ENCODE data around the gene MYO1F. TPM values are rescaled to one million over a fixed set of nuclear protein-coding genes. Genes with fewer than 3 reads are reported as not detected.

The MYO1F gene
- polyA plus RNA-seq, 3 donors, result 121 to 707 (median 197) TPM

- Histone ChIP-seq H3K9ac (ENCODE audit: insufficient read depth, low read length, poor library complexity, severe bottlenecking) (peak overlapping the region; percentile 92), H3K9me3 (replicated peaks in 1 of 2; ENCODE audit: control insufficient read depth in 1 of 2, insufficient read depth in 1 of 2, low read length in 2 of 2) (no peaks in the 10 kb centered on the region), H4K20me1 (ENCODE audit: insufficient read depth, low read length) (peaks cover 78% of the 10 kb centered on the region), H3K4me1 (ENCODE audit: control insufficient read depth in 1 of 2, insufficient read depth in 2 of 2, low read length in 2 of 2) (peaks cover 63 to 70% of the 10 kb centered on the region in 2 donors), H3K4me2 (replicated peaks; ENCODE audit: extremely low read depth, low read length, poor library complexity, severe bottlenecking) (peak overlapping the region; percentile 99), H2AFZ (ENCODE audit: insufficient read depth, low read depth, low read length, poor library complexity, severe bottlenecking) (no peak overlapping the region), H3K36me3 (replicated peaks in 1 of 2; ENCODE audit: control insufficient read depth in 1 of 2, insufficient read depth in 2 of 2, low read length in 2 of 2) (peaks cover 4 to 7% of the 10 kb centered on the region in 2 donors), H3K27ac (ENCODE audit: low read depth in 1 of 2, low read length in 2 of 2) (peak overlapping the region; percentile 85 to 92), H3K79me2 (ENCODE audit: insufficient read depth, low read length) (peaks cover 79% of the 10 kb centered on the region), H3K27me3 (ENCODE audit: control insufficient read depth in 2 of 2, insufficient read depth in 2 of 2, low read length in 2 of 2) (no peaks in the 10 kb centered on the region), H3K4me3 (replicated peaks in 1 of 3; ENCODE audit: low read depth in 2 of 3, low read length in 3 of 3) (peak overlapping the region; percentile 85 to 100 (median 98))
- WGBS (ENCODE audit: insufficient coverage), result no CpG with 5 or more reads among the region's 4 CpGs
- intact Hi-C loops (cut with micrococcal nuclease), result loop anchor here (1.0 to 10.0 kb wide), 5 partner anchors 8 to 223 kb away; partner anchors contain the start of gene MARCHF2 (in 1 of the 2)
- peak overlapping the region; percentile 98 to 100 for H3K4me3 Mint-ChIP-seq
- peak overlapping the region; percentile 96 to 99 (median 99) for H3K27ac Mint-ChIP-seq
- peaks cover 0 to 2% (median 2%) of the 10 kb centered on the region in 3 donors for H3K27me3 Mint-ChIP-seq (ENCODE audit: low read depth in 3 of 3)
- peaks cover 33 to 39% of the 10 kb centered on the region in 2 donors for H3K36me3 Mint-ChIP-seq
- no peak for DNase-seq
- peaks cover 0 to 6% (median 0%) of the 10 kb centered on the region in 7 donors for H3K9me3 Mint-ChIP-seq
- H3K4me1 Mint-ChIP-seq, result peaks cover 57% of the 10 kb centered on the region
- TF ChIP-seq CTCF (IDR thresholded peaks at IDR 0.05), result no peak
Measured at GRCh38 chr19:8577741-8578140, 499 bp upstream of the MYO1F start.

- 3% methylated on average over 18 of the region's 19 CpGs for WGBS (ENCODE audit: insufficient coverage)
- H3K4me3 ChIP-seq (replicated peaks in 1 of 3; ENCODE audit: low read depth in 2 of 3, low read length in 3 of 3), result peak overlapping the region; percentile 85 to 100 (median 98)
- H3K27ac ChIP-seq (ENCODE audit: low read depth in 1 of 2, low read length in 2 of 2), result peak overlapping the region; percentile 85 to 92
- peak; percentile 76 to 91 (median 86) for DNase-seq
- H3K9me3 ChIP-seq (replicated peaks in 1 of 2; ENCODE audit: control insufficient read depth in 1 of 2, insufficient read depth in 1 of 2, low read length in 2 of 2), result no peaks in the 10 kb centered on the region
- TF ChIP-seq CTCF (IDR thresholded peaks at IDR 0.05), result no peak
- peaks cover 89% of the 10 kb centered on the region for H4K20me1 ChIP-seq (ENCODE audit: insufficient read depth, low read length)
- H3K9ac ChIP-seq (ENCODE audit: insufficient read depth, low read length, poor library complexity, severe bottlenecking), result peak overlapping the region; percentile 92
- no peak overlapping the region for H2AFZ ChIP-seq (ENCODE audit: insufficient read depth, low read depth, low read length, poor library complexity, severe bottlenecking)
- peak overlapping the region; percentile 99 for H3K4me2 ChIP-seq (replicated peaks; ENCODE audit: extremely low read depth, low read length, poor library complexity, severe bottlenecking)
- Mint-ChIP-seq H3K27me3 (ENCODE audit: low read depth in 3 of 3) (peaks cover 0 to 2% (median 0%) of the 10 kb centered on the region in 3 donors), H3K9me3 (peaks cover 0 to 6% (median 0%) of the 10 kb centered on the region in 7 donors), H3K4me1 (peaks cover 70% of the 10 kb centered on the region), H3K36me3 (peaks cover 40 to 48% of the 10 kb centered on the region in 2 donors), H3K27ac (peak overlapping the region; percentile 96 to 99 (median 99)), H3K4me3 (peak overlapping the region; percentile 98 to 100)
- peaks cover 4 to 13% of the 10 kb centered on the region in 2 donors for H3K36me3 ChIP-seq (replicated peaks in 1 of 2; ENCODE audit: control insufficient read depth in 1 of 2, insufficient read depth in 2 of 2, low read length in 2 of 2)
- peaks cover 76 to 83% of the 10 kb centered on the region in 2 donors for H3K4me1 ChIP-seq (ENCODE audit: control insufficient read depth in 1 of 2, insufficient read depth in 2 of 2, low read length in 2 of 2)
- H3K79me2 ChIP-seq (ENCODE audit: insufficient read depth, low read length), result peaks cover 91% of the 10 kb centered on the region
- intact Hi-C loops (cut with micrococcal nuclease), result loop anchor here (5.0 to 10.0 kb wide), 4 partner anchors 34 to 222 kb away; partner anchors contain the start of gene MARCHF2 (in 1 of the 2)
- no peaks in the 10 kb centered on the region for H3K27me3 ChIP-seq (ENCODE audit: control insufficient read depth in 2 of 2, insufficient read depth in 2 of 2, low read length in 2 of 2)
Measured at GRCh38 chr19:8576273-8576993, 809 bp downstream of the MYO1F start.

Data from CD14-positive monocyte (primary cell).